Measurements from ENCODE around the gene BTRC.
"Not testable (repeated sequence)": the region's sequence is repeated elsewhere in the genome, so short reads cannot be mapped to it uniquely, and the experiment has no call there.

The BTRC gene

DNA sequence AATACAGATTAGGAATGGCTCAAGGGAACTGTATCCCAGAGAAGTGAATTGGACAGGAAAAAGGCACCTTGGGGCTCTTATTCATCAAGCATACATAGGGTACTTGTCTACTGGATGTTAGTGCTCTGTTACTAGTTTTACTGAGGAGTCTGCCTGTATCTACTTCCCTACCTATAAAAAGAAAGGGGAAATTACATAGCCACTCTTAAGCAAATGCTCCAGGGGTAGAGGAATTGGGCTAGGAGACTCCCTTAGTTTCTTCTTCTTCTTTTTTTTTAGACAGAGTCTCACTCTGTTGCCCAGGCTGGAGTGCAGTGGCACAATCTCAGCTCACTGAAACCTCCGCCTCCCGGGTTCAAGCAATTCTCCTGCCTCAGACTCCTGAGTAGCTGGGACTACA lies 239.4 kb downstream of the BTRC start:
- not testable (repeated sequence) for DNase-seq

GRCh38 chr10:101595591-101596433 lies 241.8 kb downstream of the BTRC start:
- DNase-seq, result no peak

GRCh38 chr10:101597091-101597900 lies 243.3 kb downstream of the BTRC start:
- DNase-seq, result no peak

GRCh38 chr10:101601541-101601940 lies 247.6 kb downstream of the BTRC start:
- DNase-seq, result no peak

DNA sequence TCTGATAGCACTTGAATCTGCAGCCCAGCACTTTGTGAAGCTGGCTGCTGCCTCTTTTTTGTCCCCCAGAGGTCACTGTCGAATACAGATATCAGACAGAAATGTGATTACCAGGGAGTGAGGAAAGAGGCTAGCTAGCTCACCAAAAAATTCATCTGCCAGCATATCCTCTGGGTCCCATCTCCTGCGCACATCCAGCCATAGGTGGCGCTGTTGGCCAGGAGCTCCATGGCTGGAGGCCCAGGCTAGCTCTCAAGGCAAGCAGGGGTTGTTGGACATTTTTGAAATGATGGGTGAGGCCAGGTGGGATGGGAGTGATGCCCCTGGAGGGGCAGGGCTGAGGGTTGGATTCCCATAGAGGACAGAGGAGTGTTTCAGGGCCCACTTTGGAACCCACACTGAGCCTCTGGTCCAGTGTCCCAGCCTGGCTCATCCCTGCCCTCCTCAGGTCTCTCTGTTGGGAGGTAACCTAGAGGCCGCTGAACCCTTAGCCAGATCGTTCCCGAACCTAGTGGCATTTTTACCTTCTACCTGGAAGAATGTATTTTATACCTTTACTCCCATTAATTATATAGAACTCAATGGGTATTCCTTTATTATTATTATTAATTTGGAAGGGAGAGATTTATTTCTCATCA lies 248.9 kb downstream of the BTRC start:
- peak; percentile 90 for DNase-seq
